ENCODE measurements around the gene OR2F1.

GRCh38 chr7:144006692-144007042 is 52.0 kb downstream of the OR2F1 start:
- TF ChIP-seq POLR2AphosphoS5 (IDR thresholded peaks at IDR 0.05) (no peak), CTCF (IDR thresholded peaks at IDR 0.05) (no peak), POLR2A (IDR thresholded peaks at IDR 0.05) (no peak)
